ENCODE results near the gene KRTAP5-7.
"Not testable (repeated sequence)": the region's sequence is repeated elsewhere in the genome, so short reads cannot be mapped to it uniquely, and the experiment has no call there.

The KRTAP5-7 gene

GRCh38 chr11:71564430-71564829 is 37.4 kb downstream of the KRTAP5-7 start:
- DNase-seq = no peak

GRCh38 chr11:71565263-71565662 is 38.2 kb downstream of the KRTAP5-7 start, which contains the start of gene KRTAP5-10:
TSS of gene KRTAP5-10 (plus strand) at chr11:71565563. CDS start at chr11:71565588, 25 bp downstream.
- no peak for DNase-seq

- DNase-seq = no peak
These were observed 39.1 kb downstream of the KRTAP5-7 start for GRCh38 chr11:71566081-71566620.

GRCh38 chr11:71566626-71567599 is 39.8 kb downstream of the KRTAP5-7 start:
- DNase-seq = not testable (repeated sequence)

- DNase-seq = not testable (repeated sequence)
These were observed 40.6 kb downstream of the KRTAP5-7 start for GRCh38 chr11:71567633-71568032.

- DNase-seq = no peak
These were observed 41.8 kb downstream of the KRTAP5-7 start for GRCh38 chr11:71568704-71569349.

GRCh38 chr11:71571101-71571850 is 44.2 kb downstream of the KRTAP5-7 start:
- DNase-seq = not testable (repeated sequence)

GRCh38 chr11:71572811-71573210 is 45.7 kb downstream of the KRTAP5-7 start:
- no peak for DNase-seq

- no peak for DNase-seq
These were observed 47.4 kb downstream of the KRTAP5-7 start for GRCh38 chr11:71574418-71574817.

- DNase-seq = no peak
These were observed 48.8 kb downstream of the KRTAP5-7 start for GRCh38 chr11:71575723-71576424.

- not testable (repeated sequence) for DNase-seq
These were observed 49.8 kb downstream of the KRTAP5-7 start for GRCh38 chr11:71576688-71577465.

- DNase-seq = no peak
These were observed 50.5 kb downstream of the KRTAP5-7 start for GRCh38 chr11:71577469-71578004.

Measured in activated CD4-positive, alpha-beta T cell treated with anti-CD3 and anti-CD28 coated beads for 1 hour (primary cell).